AG20443 (cell line): ENCODE measurements around the gene SLC10A2.

Experiments
- DNase-seq: peaks from one replicate; pipeline ENCODE4 v3.0.0; 2012; ENCODE audit warnings: low spot score, mixed read lengths

Gene SLC10A2

GRCh38 chr13:103046676-103047075, 19.5 kb downstream of the SLC10A2 start:
- DNase-seq, result no peak

- DNase-seq, result no peak
Measured at GRCh38 chr13:103044056-103044455, 22.2 kb downstream of the SLC10A2 start.

- no peak for DNase-seq
Measured at GRCh38 chr13:103040006-103040405, 26.2 kb downstream of the SLC10A2 start.

- no peak for DNase-seq
Measured at GRCh38 chr13:103039183-103039582, 27.0 kb downstream of the SLC10A2 start.

- DNase-seq, result no peak
Measured at GRCh38 chr13:103036268-103036667, 29.9 kb downstream of the SLC10A2 start.

- DNase-seq, result no peak
Measured at GRCh38 chr13:103033999-103034398, 32.2 kb downstream of the SLC10A2 start.

- DNase-seq, result no peak
Measured at GRCh38 chr13:103031332-103031873, 34.8 kb downstream of the SLC10A2 start.

GRCh38 chr13:103030776-103031175, 35.4 kb downstream of the SLC10A2 start:
- no peak for DNase-seq

- DNase-seq, result no peak
Measured at GRCh38 chr13:103029798-103030197, 36.4 kb downstream of the SLC10A2 start.

GRCh38 chr13:103022336-103022735, 43.9 kb downstream of the SLC10A2 start:
- DNase-seq, result no peak

- DNase-seq, result no peak
Measured at GRCh38 chr13:103018556-103018955, 47.7 kb downstream of the SLC10A2 start.

GRCh38 chr13:103012646-103013045, 53.6 kb downstream of the SLC10A2 start:
- no peak for DNase-seq

GRCh38 chr13:103009051-103009840, 57.0 kb downstream of the SLC10A2 start:
- no peak for DNase-seq

GRCh38 chr13:103007427-103007762, 58.8 kb downstream of the SLC10A2 start:
- no peak for DNase-seq

- DNase-seq, result no peak
Measured at GRCh38 chr13:103006641-103007426, 59.4 kb downstream of the SLC10A2 start.

GRCh38 chr13:103004661-103005345, 61.4 kb downstream of the SLC10A2 start:
- DNase-seq, result no peak

GRCh38 chr13:103003631-103004030, 62.6 kb downstream of the SLC10A2 start:
- no peak for DNase-seq

- DNase-seq, result no peak
Measured at GRCh38 chr13:103002279-103002678, 63.9 kb downstream of the SLC10A2 start.

- no peak for DNase-seq
Measured at GRCh38 chr13:103000157-103000556, 66.1 kb downstream of the SLC10A2 start.

GRCh38 chr13:102999499-102999898, 66.7 kb downstream of the SLC10A2 start:
- DNase-seq, result no peak
